Superior temporal gyrus (tissue), 1 donor: Measurements from ENCODE around the gene ZCCHC14.
A peak's percentile ranks its signal among the peaks of the same experiment; 100 is the strongest.
"Not testable (repeated sequence)": the region's sequence is repeated elsewhere in the genome, so short reads cannot be mapped to it uniquely, and the experiment has no call there.

Experiments
- DNase-seq: peaks from one replicate; pipeline ENCODE4 v3.0.0-alpha.2; 2016; ENCODE audit errors: extremely low spot score

The ZCCHC14 gene

GRCh38 chr16:87497023-87497766 is 4.4 kb upstream of the ZCCHC14 start:
- DNase-seq, result not testable (repeated sequence)

- DNase-seq, result no peak
Measured at GRCh38 chr16:87496447-87496801, 3.6 kb upstream of the ZCCHC14 start.

- no peak for DNase-seq
Measured at GRCh38 chr16:87495578-87496446, 3.0 kb upstream of the ZCCHC14 start.

- DNase-seq, result no peak
Measured at GRCh38 chr16:87493608-87494280, 920 bp upstream of the ZCCHC14 start.

GRCh38 chr16:87492291-87492630 is 563 bp downstream of the ZCCHC14 start:
- DNase-seq, result no peak

GRCh38 chr16:87491522-87492290 is 1.1 kb downstream of the ZCCHC14 start:
- peak; percentile 12 for DNase-seq

GRCh38 chr16:87490799-87491521 is 1.9 kb downstream of the ZCCHC14 start:
- DNase-seq, result peak; percentile 13

GRCh38 chr16:87490096-87490798 is 2.6 kb downstream of the ZCCHC14 start:
- DNase-seq, result peak; percentile 29

- peak; percentile 24 for DNase-seq
Measured at GRCh38 chr16:87489434-87490045, 3.3 kb downstream of the ZCCHC14 start.

- peak; percentile 16 for DNase-seq
Measured at GRCh38 chr16:87488960-87489359, 3.9 kb downstream of the ZCCHC14 start.

- peak; percentile 52 for DNase-seq
Measured at GRCh38 chr16:87487361-87487924, 5.4 kb downstream of the ZCCHC14 start.

- peak; percentile 32 for DNase-seq
Measured at GRCh38 chr16:87486713-87487247, 6.0 kb downstream of the ZCCHC14 start.

- peak; percentile 10 for DNase-seq
Measured at GRCh38 chr16:87486282-87486681, 6.5 kb downstream of the ZCCHC14 start.

- DNase-seq, result peak; percentile 18
Measured at GRCh38 chr16:87485792-87486191, 7.0 kb downstream of the ZCCHC14 start.

- no peak for DNase-seq
Measured at GRCh38 chr16:87484487-87485331, 8.1 kb downstream of the ZCCHC14 start.

GRCh38 chr16:87483481-87483880 is 9.3 kb downstream of the ZCCHC14 start:
- DNase-seq, result no peak

GRCh38 chr16:87482670-87483069 is 10.2 kb downstream of the ZCCHC14 start:
- not testable (repeated sequence) for DNase-seq

- DNase-seq, result no peak
Measured at GRCh38 chr16:87482266-87482665, 10.6 kb downstream of the ZCCHC14 start.
